Upper lobe of left lung (tissue), 4 donors: ENCODE data around the gene SLC25A53.

Source experiments
- EP300 ChIP-seq, 4 donors: sonication (generic); formaldehyde crosslinking; IDR thresholded peaks; one replicate each; pipeline ENCODE4 v1.5.1; 2017; ENCODE audit warnings: antibody characterized with exemption in 4 of 4, control low read depth in 2 of 4
- POLR2A ChIP-seq, 4 donors: fragments of 450-650 bp; IDR thresholded peaks; one replicate each; pipeline ENCODE4 v1.5.1; 2016 to 2017; ENCODE audit warnings: antibody characterized with exemption in 4 of 4, mild to moderate bottlenecking in 2 of 4
- POLR2AphosphoS5 ChIP-seq, 2 donors: sonication (generic); formaldehyde crosslinking; IDR thresholded peaks; one replicate each; pipeline ENCODE4 v1.5.1; 2017; ENCODE audit warnings: antibody characterized with exemption in 2 of 2
- TF ChIP-seq, protein P1 (sequence below), 6 experiments: fragments of 450-650 bp in 4 of 6; fragments of 200-600 bp in 2 of 6; sonication (generic) in 2 of 6; IDR thresholded peaks; one replicate each; pipeline ENCODE4 v1.5.1; 2016 to 2019; ENCODE audit warnings: antibody characterized with exemption in 6 of 6

DNA sequence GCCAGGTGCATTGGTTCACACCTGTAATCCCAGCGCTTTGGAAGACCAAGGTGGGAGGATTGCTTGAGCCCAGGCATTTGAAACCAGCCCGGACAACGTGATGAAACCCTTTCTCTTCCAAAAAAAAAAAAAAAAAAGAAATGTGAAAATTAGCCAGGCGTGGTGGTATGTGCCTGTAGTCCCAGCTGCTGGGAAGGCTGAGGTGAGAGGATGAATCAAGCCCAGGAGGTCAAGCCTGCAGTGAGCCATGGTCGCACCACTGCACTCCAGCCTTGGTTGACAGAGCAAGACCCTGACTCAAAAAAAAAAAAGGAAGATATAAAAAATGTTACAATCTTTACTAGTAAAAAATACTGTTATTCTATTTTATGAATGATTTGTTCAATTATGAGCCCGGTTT is 15.3 kb upstream of the SLC25A53 start:
- TF ChIP-seq, protein P1, sequence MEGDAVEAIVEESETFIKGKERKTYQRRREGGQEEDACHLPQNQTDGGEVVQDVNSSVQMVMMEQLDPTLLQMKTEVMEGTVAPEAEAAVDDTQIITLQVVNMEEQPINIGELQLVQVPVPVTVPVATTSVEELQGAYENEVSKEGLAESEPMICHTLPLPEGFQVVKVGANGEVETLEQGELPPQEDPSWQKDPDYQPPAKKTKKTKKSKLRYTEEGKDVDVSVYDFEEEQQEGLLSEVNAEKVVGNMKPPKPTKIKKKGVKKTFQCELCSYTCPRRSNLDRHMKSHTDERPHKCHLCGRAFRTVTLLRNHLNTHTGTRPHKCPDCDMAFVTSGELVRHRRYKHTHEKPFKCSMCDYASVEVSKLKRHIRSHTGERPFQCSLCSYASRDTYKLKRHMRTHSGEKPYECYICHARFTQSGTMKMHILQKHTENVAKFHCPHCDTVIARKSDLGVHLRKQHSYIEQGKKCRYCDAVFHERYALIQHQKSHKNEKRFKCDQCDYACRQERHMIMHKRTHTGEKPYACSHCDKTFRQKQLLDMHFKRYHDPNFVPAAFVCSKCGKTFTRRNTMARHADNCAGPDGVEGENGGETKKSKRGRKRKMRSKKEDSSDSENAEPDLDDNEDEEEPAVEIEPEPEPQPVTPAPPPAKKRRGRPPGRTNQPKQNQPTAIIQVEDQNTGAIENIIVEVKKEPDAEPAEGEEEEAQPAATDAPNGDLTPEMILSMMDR (IDR thresholded peaks at IDR 0.05): no peak
- TF ChIP-seq POLR2A (IDR thresholded peaks at IDR 0.05): no peak
- no peak for TF ChIP-seq EP300 (IDR thresholded peaks at IDR 0.05)
- TF ChIP-seq POLR2AphosphoS5 (IDR thresholded peaks at IDR 0.05): no peak
